Mesodermal cell (in vitro differentiated cells): ENCODE results near the gene DHX40. TPM values are rescaled to one million over a fixed set of nuclear protein-coding genes. Genes with fewer than 3 reads are reported as not detected.
"Not testable (repeated sequence)": the region's sequence is repeated elsewhere in the genome, so short reads cannot be mapped to it uniquely, and the experiment has no call there.

Source experiments
- H3K27ac ChIP-seq: 2 replicates; pipeline ENCODE4 v1.7.0; 2013; ENCODE audit warnings: mild to moderate bottlenecking, low read depth, low read length, moderate library complexity; ENCODE audit not compliant: severe bottlenecking
- H3K36me3 ChIP-seq: 2 replicates; pipeline ENCODE4 v1.7.1; 2013; ENCODE audit warnings: mild to moderate bottlenecking, low read length, moderate library complexity; ENCODE audit not compliant: control insufficient read depth, insufficient read depth
- H3K4me1 ChIP-seq: one replicate; pipeline ENCODE4 v1.7.1; 2013; ENCODE audit warnings: mild to moderate bottlenecking, low read length; ENCODE audit not compliant: insufficient read depth, control insufficient read depth, poor library complexity, severe bottlenecking
- H3K4me3 ChIP-seq: 2 replicates; pipeline ENCODE4 v1.7.0; 2013; ENCODE audit warnings: low read length, control low read depth, mild to moderate bottlenecking; ENCODE audit not compliant: insufficient read depth, poor library complexity, severe bottlenecking; ENCODE audit errors: extremely low read depth
- H3K9me3 ChIP-seq: 2 replicates; pipeline ENCODE4 v1.7.1; 2013; ENCODE audit warnings: mild to moderate bottlenecking, low read length, moderate library complexity; ENCODE audit not compliant: control insufficient read depth
- WGBS, 2 experiments: methylation state at CpG; one replicate each; pipeline ENCODE4 v1.1.5; 2013; ENCODE audit warnings: missing lambda C conversion rate in 2 of 2; ENCODE audit not compliant: insufficient coverage in 2 of 2; 5-methylcytosine and 5-hydroxymethylcytosine counted together
- polyA plus RNA-seq, 2 experiments: library from polyadenylated mRNA; stranded (reverse); fragments of 50-300 nt; gene quantifications; one replicate each; pipeline ENCODE4 v1.2.3, GENCODE V29; 2013

DHX40 gene
- 46.3 TPM for polyA plus RNA-seq (2013, experiment 1 of 2)
- polyA plus RNA-seq (2013, experiment 2 of 2) = 47.5 TPM

- peak within 1 kb of the TSS; percentile 91 for H3K27ac ChIP-seq
- H3K36me3 ChIP-seq = peaks cover 10% of the 10 kb centered on the region
- H3K4me1 ChIP-seq = no peaks in the 10 kb centered on the region
- WGBS, 2 experiments = 11 to 12% methylated on average over 51 to 54 of the region's 62 CpGs
- peaks cover 5% of the 10 kb centered on the region for H3K9me3 ChIP-seq
- H3K4me3 ChIP-seq = peak within 1 kb of the TSS; percentile 100
These were observed at the start of gene DHX40 for GRCh38 chr17:59565171-59565958. TSS of gene DHX40 (plus strand) at chr17:59565610. CDS start at chr17:59565672, 62 bp downstream.

DNA sequence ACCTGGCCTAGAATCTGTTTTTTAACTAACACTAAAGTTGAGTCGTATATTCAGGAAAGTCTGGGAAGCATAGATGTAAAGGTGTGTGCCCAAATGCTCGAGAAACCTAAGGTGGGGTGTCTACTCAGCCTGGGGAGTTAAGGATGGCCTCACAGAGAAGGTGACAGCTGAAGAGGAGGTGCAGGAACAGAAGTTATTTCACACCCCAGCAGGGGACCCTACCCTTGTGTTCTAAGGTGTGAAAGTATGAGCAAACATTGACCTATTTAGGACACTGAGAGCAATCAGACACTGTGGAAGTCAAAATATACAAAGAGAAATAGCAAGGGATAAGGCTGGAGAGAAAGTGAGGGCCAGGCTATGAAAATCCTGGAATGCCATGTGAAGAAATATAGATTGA, 49.0 kb upstream of the DHX40 start:
- H3K9me3 ChIP-seq = no peaks in the 10 kb centered on the region
- 64 to 89% methylated on average over 2 of the region's 2 CpGs for WGBS, 2 experiments
- H3K4me1 ChIP-seq = no peaks in the 10 kb centered on the region
- no peak overlapping the region for H3K27ac ChIP-seq
- H3K36me3 ChIP-seq = no peaks in the 10 kb centered on the region
- H3K4me3 ChIP-seq = no peak overlapping the region

DNA sequence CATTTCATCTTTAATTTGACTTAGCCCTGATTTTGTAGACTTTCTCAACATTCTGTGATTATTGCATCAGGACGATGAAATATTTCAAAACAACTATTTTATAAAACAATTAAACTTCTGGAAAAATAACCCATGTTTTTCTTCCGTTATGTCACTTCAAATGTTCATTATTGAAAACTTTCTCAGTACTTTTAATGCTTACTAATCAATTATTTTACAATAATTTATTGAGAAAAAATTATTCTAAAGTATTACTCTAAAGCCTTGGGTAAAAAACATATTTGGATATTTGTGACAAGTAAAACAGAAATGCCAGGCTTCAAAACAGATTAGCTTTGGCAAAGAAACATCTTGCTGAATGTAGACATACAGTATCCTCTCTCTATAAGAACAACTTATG, 46.3 kb upstream of the DHX40 start:
- Histone ChIP-seq H3K36me3 (no peaks in the 10 kb centered on the region), H3K4me1 (no peaks in the 10 kb centered on the region), H3K27ac (no peak overlapping the region), H3K4me3 (no peak overlapping the region), H3K9me3 (no peaks in the 10 kb centered on the region)
- 100% methylated on average over 1 of the region's 2 CpGs for WGBS, 2 experiments

DNA sequence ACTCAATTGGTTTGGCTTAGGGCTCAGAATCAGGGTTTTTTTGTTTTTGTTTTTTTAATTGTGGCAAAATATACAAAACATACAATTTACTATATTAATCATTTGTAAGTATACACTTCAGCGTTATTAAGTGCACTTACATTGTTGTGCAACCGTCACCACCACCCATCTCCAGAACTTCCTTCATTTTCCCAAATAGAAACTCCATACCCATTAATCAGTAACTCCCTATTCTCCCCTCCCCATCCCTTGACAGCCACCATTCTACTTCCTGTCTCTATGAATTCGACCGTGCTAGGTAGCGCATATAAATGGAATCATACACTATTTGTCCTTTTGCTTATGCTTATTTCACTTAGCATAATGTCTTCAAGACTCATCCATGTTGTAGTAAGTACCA, 45.2 kb upstream of the DHX40 start:
- H3K36me3 ChIP-seq = no peaks in the 10 kb centered on the region
- H3K27ac ChIP-seq = no peak overlapping the region
- WGBS, 2 experiments = 97 to 98% methylated on average over 4 to 5 of the region's 5 CpGs

GRCh38 chr17:59521465-59522126, 43.8 kb upstream of the DHX40 start:
- Histone ChIP-seq H3K36me3 (no peaks in the 10 kb centered on the region), H3K27ac (no peak overlapping the region), H3K9me3 (no peaks in the 10 kb centered on the region), H3K4me1 (no peaks in the 10 kb centered on the region), H3K4me3 (no peak overlapping the region)
- 61 to 78% methylated on average over 8 to 9 of the region's 12 CpGs for WGBS, 2 experiments

More for the DNA sequence above, 45.2 kb upstream of the DHX40 start:
- no peaks in the 10 kb centered on the region for H3K4me1 ChIP-seq
- no peak overlapping the region for H3K4me3 ChIP-seq
- no peaks in the 10 kb centered on the region for H3K9me3 ChIP-seq

GRCh38 chr17:59524930-59525329, 40.5 kb upstream of the DHX40 start:
- not testable (repeated sequence) for H3K4me1 ChIP-seq, H3K36me3 ChIP-seq, H3K9me3 ChIP-seq, H3K4me3 ChIP-seq, H3K27ac ChIP-seq
- WGBS, 2 experiments = 80 to 83% methylated on average over 1 of the region's 3 CpGs

GRCh38 chr17:59525668-59526067, 39.7 kb upstream of the DHX40 start:
- H3K9me3 ChIP-seq = no peaks in the 10 kb centered on the region
- no peak overlapping the region for H3K27ac ChIP-seq
- no peaks in the 10 kb centered on the region for H3K4me1 ChIP-seq
- no peaks in the 10 kb centered on the region for H3K36me3 ChIP-seq
- 100% methylated on average over 1 of the region's 2 CpGs; no CpG with 5 or more reads in 1 of the 2 experiments for WGBS, 2 experiments
- no peak overlapping the region for H3K4me3 ChIP-seq

- 80% methylated on average over 2 of the region's 2 CpGs; no CpG with 5 or more reads in 1 of the 2 experiments for WGBS, 2 experiments
- Histone ChIP-seq H3K36me3 (no peaks in the 10 kb centered on the region), H3K4me3 (no peak overlapping the region), H3K4me1 (no peaks in the 10 kb centered on the region), H3K27ac (no peak overlapping the region), H3K9me3 (no peaks in the 10 kb centered on the region)
These were observed 39.0 kb upstream of the DHX40 start for GRCh38 chr17:59526451-59526850.

- no peaks in the 10 kb centered on the region for H3K36me3 ChIP-seq
- no peaks in the 10 kb centered on the region for H3K9me3 ChIP-seq
- no peak overlapping the region for H3K4me3 ChIP-seq
- no peaks in the 10 kb centered on the region for H3K4me1 ChIP-seq
- 79 to 90% methylated on average over 5 of the region's 6 CpGs for WGBS, 2 experiments
- H3K27ac ChIP-seq = no peak overlapping the region
These were observed 38.0 kb upstream of the DHX40 start for GRCh38 chr17:59527325-59527917.

GRCh38 chr17:59527931-59528330, 37.5 kb upstream of the DHX40 start:
- Histone ChIP-seq H3K4me3 (no peak overlapping the region), H3K9me3 (no peaks in the 10 kb centered on the region), H3K36me3 (no peaks in the 10 kb centered on the region), H3K27ac (no peak overlapping the region), H3K4me1 (no peaks in the 10 kb centered on the region)
- WGBS, 2 experiments = 78 to 94% methylated on average over 1 of the region's 1 CpG
